Measurements from ENCODE around the gene ZNF652. TPM values are rescaled to one million over a fixed set of nuclear protein-coding genes. Genes with fewer than 3 reads are reported as not detected.

ZNF652 gene
- polyA plus RNA-seq, 1 donor (not counting 4 experiments of a cell fraction or from before 2014, with no cell fraction given) = 8.9 TPM

- H3K4me2 ChIP-seq (ENCODE audit: control insufficient read depth, extremely low read depth, insufficient read depth, low read depth, low read length) = no peak overlapping the region
- H3K27me3 ChIP-seq (ENCODE audit: control insufficient read depth, extremely low read depth, insufficient read depth, low read length) = no peaks in the 10 kb centered on the region
- no peaks in the 10 kb centered on the region for H4K20me1 ChIP-seq (ENCODE audit: control insufficient read depth, extremely low read depth, insufficient read depth, low read length)
- peaks cover 32% of the 10 kb centered on the region for H3K79me2 ChIP-seq (ENCODE audit: control insufficient read depth, insufficient read depth, low read length)
- no peaks in the 10 kb centered on the region for H3K9me3 ChIP-seq (ENCODE audit: control insufficient read depth, low read depth, low read length)
- no peaks in the 10 kb centered on the region for H3K4me1 ChIP-seq (ENCODE audit: control insufficient read depth, extremely low read depth, insufficient read depth, low read length)
- no peak overlapping the region for H2AFZ ChIP-seq (ENCODE audit: control insufficient read depth, low read length)
- TF ChIP-seq EZH2 (IDR thresholded peaks at IDR 0.05; ENCODE audit: low read length) = no peak
- no peak for TF ChIP-seq CTCF (optimal IDR thresholded peaks at IDR 0.05 in 1 of 3, IDR thresholded peaks at IDR 0.05 in 1 of 3, conservative IDR thresholded peaks at IDR 0.05 in 1 of 3; ENCODE audit: extremely low read depth in 1 of 3, insufficient read depth in 2 of 3, low read length in 3 of 3)
- H3K27ac ChIP-seq (ENCODE audit: control insufficient read depth, insufficient read depth, low read length) = no peak overlapping the region
- H3K9ac ChIP-seq (ENCODE audit: control insufficient read depth, extremely low read depth, insufficient read depth, low read length) = no peak overlapping the region
- FAIRE-seq (no peak), DNase-seq (ENCODE audit: low read depth, low spot score) (no peak)
- no peaks in the 10 kb centered on the region for H3K36me3 ChIP-seq (ENCODE audit: control insufficient read depth in 2 of 2, extremely low read depth in 1 of 2, insufficient read depth in 2 of 2, low read length in 2 of 2)
- no peaks in the 10 kb centered on the region for H3K9me1 ChIP-seq (ENCODE audit: control insufficient read depth, extremely low read depth, insufficient read depth, low read length)
- dilution Hi-C loops (cut with MboI; ENCODE audit: extremely low pct_ligation_motif_present, low sequenced_read_pairs) = no loop called here
- no peak overlapping the region for H3K4me3 ChIP-seq (ENCODE audit: control insufficient read depth in 2 of 3, extremely low read depth in 1 of 3, insufficient read depth in 2 of 3, low read depth in 1 of 3, low read length in 3 of 3)
Measured at GRCh38 chr17:49337884-49338283, 24.2 kb downstream of the ZNF652 start.

DNA sequence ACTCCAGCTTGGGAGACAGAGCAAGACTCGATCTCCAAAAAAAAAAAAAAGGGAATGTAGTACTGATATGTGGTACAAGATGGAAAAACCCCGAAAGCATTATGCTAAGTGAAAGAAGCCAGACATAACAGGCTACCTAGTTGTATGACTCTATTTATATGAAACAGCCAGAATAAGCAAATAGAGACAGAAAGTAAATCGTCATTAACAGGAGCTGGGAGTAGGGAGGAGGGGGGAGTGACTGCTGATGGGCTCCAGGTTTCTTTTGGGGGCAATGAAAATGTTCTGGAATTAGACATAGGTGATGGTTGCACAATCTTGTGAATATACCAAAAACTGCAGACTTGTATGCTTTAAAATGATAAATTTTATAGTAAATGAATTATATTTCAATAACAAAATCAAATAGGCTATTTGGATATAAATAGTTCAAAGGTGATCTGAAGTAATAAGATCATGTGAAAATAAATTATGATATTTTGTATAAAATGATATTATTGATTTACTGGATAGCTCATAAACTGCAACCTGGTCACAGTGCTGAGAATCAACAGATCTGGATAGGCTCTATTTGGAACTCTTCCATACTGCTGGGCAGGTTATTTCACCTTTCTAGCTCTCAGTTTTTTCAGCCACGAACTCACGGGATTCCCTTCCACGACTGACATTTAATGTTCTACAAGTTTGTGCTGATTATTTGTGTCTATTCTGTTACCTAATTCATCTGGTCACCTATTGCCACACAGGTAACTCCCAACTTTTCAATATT is 27.1 kb downstream of the ZNF652 start:
- TF ChIP-seq CTCF (optimal IDR thresholded peaks at IDR 0.05 in 1 of 3, IDR thresholded peaks at IDR 0.05 in 1 of 3, conservative IDR thresholded peaks at IDR 0.05 in 1 of 3; ENCODE audit: extremely low read depth in 1 of 3, insufficient read depth in 2 of 3, low read length in 3 of 3) = no peak
- TF ChIP-seq EZH2 (IDR thresholded peaks at IDR 0.05; ENCODE audit: low read length) = no peak
- Histone ChIP-seq H3K4me3 (ENCODE audit: control insufficient read depth in 2 of 3, extremely low read depth in 1 of 3, insufficient read depth in 2 of 3, low read depth in 1 of 3, low read length in 3 of 3) (no peak overlapping the region), H3K27me3 (ENCODE audit: control insufficient read depth, extremely low read depth, insufficient read depth, low read length) (no peaks in the 10 kb centered on the region), H3K9me3 (ENCODE audit: control insufficient read depth, low read depth, low read length) (no peaks in the 10 kb centered on the region), H3K36me3 (ENCODE audit: control insufficient read depth in 2 of 2, extremely low read depth in 1 of 2, insufficient read depth in 2 of 2, low read length in 2 of 2) (no peaks in the 10 kb centered on the region), H3K4me1 (ENCODE audit: control insufficient read depth, extremely low read depth, insufficient read depth, low read length) (no peaks in the 10 kb centered on the region), H4K20me1 (ENCODE audit: control insufficient read depth, extremely low read depth, insufficient read depth, low read length) (no peaks in the 10 kb centered on the region), H3K9ac (ENCODE audit: control insufficient read depth, extremely low read depth, insufficient read depth, low read length) (no peak overlapping the region), H3K9me1 (ENCODE audit: control insufficient read depth, extremely low read depth, insufficient read depth, low read length) (no peaks in the 10 kb centered on the region), H3K79me2 (ENCODE audit: control insufficient read depth, insufficient read depth, low read length) (peaks cover 28% of the 10 kb centered on the region), H2AFZ (ENCODE audit: control insufficient read depth, low read length) (no peak overlapping the region), H3K27ac (ENCODE audit: control insufficient read depth, insufficient read depth, low read length) (no peak overlapping the region), H3K4me2 (ENCODE audit: control insufficient read depth, extremely low read depth, insufficient read depth, low read depth, low read length) (no peak overlapping the region)
- FAIRE-seq (no peak), DNase-seq (ENCODE audit: low read depth, low spot score) (no peak)
- dilution Hi-C loops (cut with MboI; ENCODE audit: extremely low pct_ligation_motif_present, low sequenced_read_pairs) = no loop called here
